ENCODE data around the gene TBC1D9B. TPM values are rescaled to one million over a fixed set of nuclear protein-coding genes. Genes with fewer than 3 reads are reported as not detected.
A peak's percentile ranks its signal among the peaks of the same experiment; 100 is the strongest.

TBC1D9B gene
- polyA plus RNA-seq, 4 donors = 32.4 to 80.6 (median 54.7) TPM

- 92 to 97% (median 92%) methylated on average over 6 of the region's 6 CpGs for WGBS, 3 donors
- FAIRE-seq (no peak), DNase-seq (no peak)
- no peak overlapping the region for H3K27ac ChIP-seq (ENCODE audit: low read depth in 1 of 3, low read length in 2 of 3)
- H3K9me3 ChIP-seq (ENCODE audit: control insufficient read depth in 2 of 2, insufficient read depth in 1 of 2, low read depth in 1 of 2, low read length in 1 of 2) = peaks cover 0 to 9% of the 10 kb centered on the region in 2 donors
- no peaks in the 10 kb centered on the region for H3K27me3 ChIP-seq (ENCODE audit: control insufficient read depth in 3 of 3, insufficient read depth in 3 of 3, low read length in 3 of 3)
- no peaks in the 10 kb centered on the region for H3K4me1 ChIP-seq (ENCODE audit: control insufficient read depth in 3 of 3, insufficient read depth in 2 of 3, low read depth in 1 of 3, low read length in 2 of 3)
- no peak overlapping the region for H3K4me3 ChIP-seq (ENCODE audit: low read depth in 1 of 3, low read length in 3 of 3)
- H3K36me3 ChIP-seq (ENCODE audit: control insufficient read depth in 3 of 3, insufficient read depth in 2 of 3, low read depth in 1 of 3, low read length in 3 of 3) = peaks cover 7 to 92% (median 10%) of the 10 kb centered on the region in 3 donors
Observed at GRCh38 chr5:179867079-179867465, 40.6 kb downstream of the TBC1D9B start.

GRCh38 chr5:179866241-179867078, 41.2 kb downstream of the TBC1D9B start:
- peaks cover 0 to 12% of the 10 kb centered on the region in 2 donors for H3K9me3 ChIP-seq (ENCODE audit: control insufficient read depth in 2 of 2, insufficient read depth in 1 of 2, low read depth in 1 of 2, low read length in 1 of 2)
- H3K36me3 ChIP-seq (ENCODE audit: control insufficient read depth in 3 of 3, insufficient read depth in 2 of 3, low read depth in 1 of 3, low read length in 3 of 3) = peaks cover 8 to 88% (median 11%) of the 10 kb centered on the region in 3 donors
- no peak overlapping the region for H3K27ac ChIP-seq (ENCODE audit: low read depth in 1 of 3, low read length in 2 of 3)
- DNase-seq = no peak
- no peaks in the 10 kb centered on the region for H3K4me1 ChIP-seq (ENCODE audit: control insufficient read depth in 3 of 3, insufficient read depth in 2 of 3, low read depth in 1 of 3, low read length in 2 of 3)
- no peak for FAIRE-seq
- 85 to 88% (median 86%) methylated on average over 21 of the region's 21 CpGs for WGBS, 3 donors
- H3K27me3 ChIP-seq (ENCODE audit: control insufficient read depth in 3 of 3, insufficient read depth in 3 of 3, low read length in 3 of 3) = no peaks in the 10 kb centered on the region
- H3K4me3 ChIP-seq (ENCODE audit: low read depth in 1 of 3, low read length in 3 of 3) = no peak overlapping the region

DNA sequence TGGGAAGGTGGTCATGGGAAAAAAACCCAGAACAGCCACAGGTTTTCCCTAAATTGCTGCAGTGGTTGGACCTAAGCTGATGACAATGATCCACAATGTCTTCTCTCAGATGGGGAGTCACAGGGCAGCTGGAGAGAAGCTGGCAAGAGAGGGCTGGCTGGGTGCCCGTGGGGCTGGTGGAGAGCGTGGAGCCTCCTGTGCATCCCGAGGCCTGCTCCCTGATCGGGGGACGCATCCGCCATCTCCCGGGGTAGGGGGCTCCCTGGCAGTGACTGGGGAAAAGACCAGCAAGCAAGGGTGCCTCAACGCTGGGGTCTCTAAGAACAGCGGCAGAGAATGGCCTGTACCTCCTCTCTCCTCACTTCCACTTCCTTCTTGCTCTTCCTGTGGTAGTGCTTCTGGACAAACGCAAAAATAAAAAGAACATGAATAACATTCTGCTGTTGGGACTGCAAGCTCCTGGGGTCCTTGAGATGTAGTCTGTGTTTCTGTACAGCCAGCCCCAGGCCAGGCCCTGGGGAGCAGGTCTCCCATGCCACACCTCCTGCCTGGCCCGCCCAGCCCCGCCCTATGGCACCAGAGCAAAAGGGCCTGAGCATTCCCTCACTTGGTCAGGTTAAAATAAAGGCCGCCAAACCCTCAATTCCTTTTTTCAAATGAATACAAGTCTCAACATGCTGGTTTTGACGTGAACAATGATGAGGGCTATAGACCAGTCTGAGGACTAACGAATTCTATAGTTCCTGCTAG, 42.0 kb downstream of the TBC1D9B start:
- Histone ChIP-seq H3K9me3 (ENCODE audit: control insufficient read depth in 2 of 2, insufficient read depth in 1 of 2, low read depth in 1 of 2, low read length in 1 of 2) (peaks cover 0 to 12% of the 10 kb centered on the region in 2 donors), H3K4me1 (ENCODE audit: control insufficient read depth in 3 of 3, insufficient read depth in 2 of 3, low read depth in 1 of 3, low read length in 2 of 3) (no peaks in the 10 kb centered on the region), H3K36me3 (ENCODE audit: control insufficient read depth in 3 of 3, insufficient read depth in 2 of 3, low read depth in 1 of 3, low read length in 3 of 3) (peaks cover 8 to 81% (median 11%) of the 10 kb centered on the region in 3 donors), H3K27me3 (ENCODE audit: control insufficient read depth in 3 of 3, insufficient read depth in 3 of 3, low read length in 3 of 3) (no peaks in the 10 kb centered on the region), H3K4me3 (ENCODE audit: low read depth in 1 of 3, low read length in 3 of 3) (no peak overlapping the region), H3K27ac (ENCODE audit: low read depth in 1 of 3, low read length in 2 of 3) (no peak overlapping the region)
- DNase-seq (no peak), FAIRE-seq (no peak)
- 88 to 90% (median 89%) methylated on average over 14 to 15 of the region's 15 CpGs for WGBS, 3 donors

DNA sequence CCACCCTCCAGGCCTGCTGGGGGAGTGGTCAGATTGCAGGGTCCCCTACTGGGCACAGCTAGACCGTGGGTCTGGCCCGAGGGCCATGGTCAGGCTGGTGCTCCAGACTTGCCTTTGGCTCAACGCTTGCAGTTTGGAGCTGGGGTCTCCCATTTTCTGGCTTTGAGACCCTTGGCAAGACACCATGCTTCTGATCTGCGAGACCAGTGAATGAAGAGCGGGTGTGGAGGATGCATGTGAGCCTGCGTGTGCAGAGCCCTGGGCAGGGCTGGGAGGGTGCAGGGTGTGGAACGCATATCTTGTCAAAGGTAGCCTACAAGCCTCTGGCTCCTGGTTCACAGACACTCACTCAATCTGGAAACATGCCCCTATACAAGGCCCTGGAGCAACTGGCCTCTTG, 43.0 kb downstream of the TBC1D9B start:
- no peaks in the 10 kb centered on the region for H3K27me3 ChIP-seq (ENCODE audit: control insufficient read depth in 3 of 3, insufficient read depth in 3 of 3, low read length in 3 of 3)
- H3K36me3 ChIP-seq (ENCODE audit: control insufficient read depth in 3 of 3, insufficient read depth in 2 of 3, low read depth in 1 of 3, low read length in 3 of 3) = peaks cover 8 to 71% (median 11%) of the 10 kb centered on the region in 3 donors
- H3K27ac ChIP-seq (ENCODE audit: low read depth in 1 of 3, low read length in 2 of 3) = no peak overlapping the region
- H3K9me3 ChIP-seq (ENCODE audit: control insufficient read depth in 2 of 2, insufficient read depth in 1 of 2, low read depth in 1 of 2, low read length in 1 of 2) = peaks cover 0 to 12% of the 10 kb centered on the region in 2 donors
- WGBS, 3 donors = 95 to 97% (median 96%) methylated on average over 7 of the region's 7 CpGs
- H3K4me1 ChIP-seq (ENCODE audit: control insufficient read depth in 3 of 3, insufficient read depth in 2 of 3, low read depth in 1 of 3, low read length in 2 of 3) = no peaks in the 10 kb centered on the region
- FAIRE-seq (no peak), DNase-seq (no peak)
- H3K4me3 ChIP-seq (ENCODE audit: low read depth in 1 of 3, low read length in 3 of 3) = no peak overlapping the region

- WGBS, 3 donors = 95 to 96% (median 96%) methylated on average over 30 to 31 of the region's 31 CpGs
- Histone ChIP-seq H3K27ac (ENCODE audit: low read depth in 1 of 3, low read length in 2 of 3) (no peak overlapping the region), H3K27me3 (ENCODE audit: control insufficient read depth in 3 of 3, insufficient read depth in 3 of 3, low read length in 3 of 3) (no peaks in the 10 kb centered on the region), H3K4me1 (ENCODE audit: control insufficient read depth in 3 of 3, insufficient read depth in 2 of 3, low read depth in 1 of 3, low read length in 2 of 3) (no peaks in the 10 kb centered on the region), H3K36me3 (ENCODE audit: control insufficient read depth in 3 of 3, insufficient read depth in 2 of 3, low read depth in 1 of 3, low read length in 3 of 3) (peaks cover 8 to 60% (median 11%) of the 10 kb centered on the region in 3 donors), H3K4me3 (ENCODE audit: low read depth in 1 of 3, low read length in 3 of 3) (no peak overlapping the region), H3K9me3 (ENCODE audit: control insufficient read depth in 2 of 2, insufficient read depth in 1 of 2, low read depth in 1 of 2, low read length in 1 of 2) (peaks cover 0 to 12% of the 10 kb centered on the region in 2 donors)
- FAIRE-seq = no peak
- DNase-seq = peak in 1 of 2 donors; percentile 8
Observed at GRCh38 chr5:179863449-179864085, 44.1 kb downstream of the TBC1D9B start.

- Histone ChIP-seq H3K27ac (ENCODE audit: low read depth in 1 of 3, low read length in 2 of 3) (no peak overlapping the region), H3K27me3 (ENCODE audit: control insufficient read depth in 3 of 3, insufficient read depth in 3 of 3, low read length in 3 of 3) (no peaks in the 10 kb centered on the region), H3K4me1 (ENCODE audit: control insufficient read depth in 3 of 3, insufficient read depth in 2 of 3, low read depth in 1 of 3, low read length in 2 of 3) (no peaks in the 10 kb centered on the region), H3K36me3 (ENCODE audit: control insufficient read depth in 3 of 3, insufficient read depth in 2 of 3, low read depth in 1 of 3, low read length in 3 of 3) (peaks cover 8 to 53% (median 11%) of the 10 kb centered on the region in 3 donors), H3K4me3 (ENCODE audit: low read depth in 1 of 3, low read length in 3 of 3) (no peak overlapping the region), H3K9me3 (ENCODE audit: control insufficient read depth in 2 of 2, insufficient read depth in 1 of 2, low read depth in 1 of 2, low read length in 1 of 2) (peaks cover 0 to 12% of the 10 kb centered on the region in 2 donors)
- DNase-seq (no peak), FAIRE-seq (no peak)
- WGBS, 3 donors = 97 to 100% (median 98%) methylated on average over 9 of the region's 9 CpGs
Observed at GRCh38 chr5:179862891-179863290, 44.8 kb downstream of the TBC1D9B start.

DNA sequence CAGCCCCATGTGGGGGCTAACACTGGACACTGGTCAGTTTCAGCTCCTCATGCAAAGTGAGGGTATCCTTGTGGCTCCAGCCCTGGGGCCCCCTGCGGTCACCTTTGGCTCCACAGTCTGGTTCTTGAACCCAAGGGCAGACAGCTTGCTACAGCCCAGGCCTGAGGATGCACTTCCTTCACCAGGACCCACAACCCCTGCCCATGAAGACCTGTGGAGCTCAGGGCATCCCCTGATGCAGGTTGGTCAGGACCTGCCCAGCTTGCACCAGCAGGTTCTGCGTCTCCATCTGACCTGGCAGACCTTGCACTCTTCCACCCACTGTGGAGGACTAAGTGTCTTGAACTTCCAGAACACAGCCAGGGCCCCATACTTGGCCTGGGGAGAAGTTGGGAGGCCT, 45.4 kb downstream of the TBC1D9B start:
- Histone ChIP-seq H3K27ac (ENCODE audit: low read depth in 1 of 3, low read length in 2 of 3) (no peak overlapping the region), H3K4me3 (ENCODE audit: low read depth in 1 of 3, low read length in 3 of 3) (no peak overlapping the region), H3K4me1 (ENCODE audit: control insufficient read depth in 3 of 3, insufficient read depth in 2 of 3, low read depth in 1 of 3, low read length in 2 of 3) (no peaks in the 10 kb centered on the region), H3K9me3 (ENCODE audit: control insufficient read depth in 2 of 2, insufficient read depth in 1 of 2, low read depth in 1 of 2, low read length in 1 of 2) (peaks cover 0 to 12% of the 10 kb centered on the region in 2 donors), H3K36me3 (ENCODE audit: control insufficient read depth in 3 of 3, insufficient read depth in 2 of 3, low read depth in 1 of 3, low read length in 3 of 3) (peaks cover 5 to 47% (median 7%) of the 10 kb centered on the region in 3 donors), H3K27me3 (ENCODE audit: control insufficient read depth in 3 of 3, insufficient read depth in 3 of 3, low read length in 3 of 3) (no peaks in the 10 kb centered on the region)
- 99 to 100% (median 100%) methylated on average over 2 of the region's 2 CpGs for WGBS, 3 donors
- FAIRE-seq (no peak), DNase-seq (no peak)

DNA sequence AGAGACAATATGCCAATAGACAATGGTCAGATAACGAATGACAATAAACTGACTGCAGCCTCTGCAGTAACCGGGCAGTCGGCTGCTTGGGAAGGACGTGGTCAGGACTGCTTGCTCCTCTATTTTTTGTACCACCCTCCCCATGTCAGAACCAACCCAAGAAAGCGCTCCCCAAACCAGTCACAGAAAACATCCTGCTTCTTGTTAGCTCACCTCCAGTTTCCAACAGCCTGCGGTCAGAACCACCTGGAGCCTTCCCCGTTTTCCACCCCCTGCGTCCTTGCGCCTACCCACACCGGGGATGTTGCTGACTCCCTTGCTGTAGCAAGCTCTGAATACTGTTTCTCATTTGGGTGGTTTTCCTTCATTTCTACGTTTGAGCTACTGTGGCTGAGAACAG, 47.4 kb downstream of the TBC1D9B start:
- Histone ChIP-seq H3K4me1 (ENCODE audit: control insufficient read depth in 3 of 3, insufficient read depth in 2 of 3, low read depth in 1 of 3, low read length in 2 of 3) (no peaks in the 10 kb centered on the region), H3K4me3 (ENCODE audit: low read depth in 1 of 3, low read length in 3 of 3) (no peak overlapping the region), H3K27ac (ENCODE audit: low read depth in 1 of 3, low read length in 2 of 3) (no peak overlapping the region), H3K36me3 (ENCODE audit: control insufficient read depth in 3 of 3, insufficient read depth in 2 of 3, low read depth in 1 of 3, low read length in 3 of 3) (peaks cover 4 to 37% (median 7%) of the 10 kb centered on the region in 3 donors), H3K27me3 (ENCODE audit: control insufficient read depth in 3 of 3, insufficient read depth in 3 of 3, low read length in 3 of 3) (no peaks in the 10 kb centered on the region), H3K9me3 (ENCODE audit: control insufficient read depth in 2 of 2, insufficient read depth in 1 of 2, low read depth in 1 of 2, low read length in 1 of 2) (peaks cover 0 to 12% of the 10 kb centered on the region in 2 donors)
- DNase-seq = no peak
- no peak for FAIRE-seq
- WGBS, 3 donors = 74 to 83% (median 80%) methylated on average over 11 of the region's 11 CpGs
